Fibroblast of lung (primary cell): ENCODE measurements around the gene ADGRD2.

ENCODE experiments used
- CTCF ChIP-seq, 2 donors: IDR thresholded peaks in 1 of 2; conservative IDR thresholded peaks in 1 of 2; 1 replicate in 1 of 2; 2 replicates in 1 of 2; pipeline ENCODE4 v1.5.1; 2011 to 2012; ENCODE audit warnings: low read length in 2 of 2, control low read depth in 1 of 2, inconsistent platforms in 1 of 2, low read depth in 1 of 2, mild to moderate bottlenecking in 1 of 2
- EZH2 ChIP-seq: IDR thresholded peaks from 2 replicates; pipeline ENCODE4 v1.5.1; 2012; ENCODE audit warnings: low read length, control low read depth, mild to moderate bottlenecking; ENCODE audit errors: missing control alignments

DNA sequence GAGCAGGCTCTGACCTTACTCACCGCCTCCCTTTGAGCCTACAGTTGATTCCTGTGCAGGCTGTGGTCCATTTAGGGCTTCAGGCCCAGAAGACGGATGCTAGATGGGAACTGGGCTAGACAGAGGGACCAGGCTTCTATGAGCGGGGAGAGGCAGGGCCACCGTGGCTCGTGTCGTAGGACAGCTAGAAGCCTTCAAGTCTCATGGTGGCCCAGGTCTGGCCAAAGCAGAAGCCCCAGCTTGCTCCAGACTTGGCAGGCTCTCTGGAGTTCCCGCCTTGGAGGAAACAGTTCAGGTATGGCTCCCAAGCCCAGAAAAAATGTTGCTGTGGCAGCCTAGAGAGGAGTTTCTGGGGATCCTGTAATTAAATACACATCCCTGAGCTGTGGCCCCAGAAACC, 67.9 kb downstream of the ADGRD2 start:
- TF ChIP-seq EZH2: no peak
- no peak for TF ChIP-seq CTCF (conservative IDR thresholded peaks at IDR 0.05 in 1 of 2, IDR thresholded peaks at IDR 0.05 in 1 of 2; ENCODE audit: low read depth in 1 of 2, low read length in 2 of 2)
